Neural cell (in vitro differentiated cells): ENCODE data around the gene SMAD7. TPM values are rescaled to one million over a fixed set of nuclear protein-coding genes. Genes with fewer than 3 reads are reported as not detected.

Experiments
- H2AFZ ChIP-seq: fragments of 200-600, 300-800 bp; sonication (generic), shearing (Covaris generic); 2 replicates; pipeline ENCODE4 v1.6.0; 2014; ENCODE audit warnings: low read depth, mild to moderate bottlenecking, antibody characterized with exemption, low read length, moderate library complexity
- H3F3A ChIP-seq: fragments of 200-600 bp; shearing (Covaris generic); 2 replicates; pipeline ENCODE4 v1.6.1; 2016; ENCODE audit warnings: mild to moderate bottlenecking, moderate library complexity, mixed read lengths, antibody characterized with exemption, low read length; ENCODE audit not compliant: insufficient read depth, poor library complexity, severe bottlenecking
- H3K27ac ChIP-seq: fragments of 200-600, 300-800 bp; sonication (generic), shearing (Covaris generic); 2 replicates; pipeline ENCODE4 v1.5.1; 2014; ENCODE audit warnings: mild to moderate bottlenecking, low read length, moderate library complexity
- H3K27me3 ChIP-seq: fragments of 300-800, 200-600 bp; sonication (generic), shearing (Covaris generic); 2 replicates; pipeline ENCODE4 v1.6.0; 2014; ENCODE audit warnings: mild to moderate bottlenecking, low read depth, low read length, moderate library complexity; ENCODE audit not compliant: insufficient read depth
- H3K36me3 ChIP-seq: fragments of 300-800, 200-600 bp; sonication (generic), shearing (Covaris generic); 2 replicates; pipeline ENCODE4 v1.5.1; 2014; ENCODE audit warnings: mild to moderate bottlenecking, antibody characterized with exemption, low read length, moderate library complexity; ENCODE audit not compliant: insufficient read depth
- H3K4me2 ChIP-seq: fragments of 300-800, 200-600 bp; sonication (generic), shearing (Covaris generic); 2 replicates; pipeline ENCODE4 v1.6.0; 2014; ENCODE audit warnings: mild to moderate bottlenecking, low read length
- H3K4me3 ChIP-seq: fragments of 300-800, 200-600 bp; sonication (generic), shearing (Covaris generic); 2 replicates; pipeline ENCODE4 v1.5.1; 2014; ENCODE audit warnings: mild to moderate bottlenecking, low read length, moderate library complexity
- H3K79me2 ChIP-seq: fragments of 200-600 bp; shearing (Covaris generic); replicated peaks from 2 replicates; pipeline ENCODE4 v1.6.0; 2014; ENCODE audit warnings: mild to moderate bottlenecking, low read length, moderate library complexity; ENCODE audit not compliant: insufficient read depth
- H3K9ac ChIP-seq: fragments of 300-800, 200-600 bp; sonication (generic), shearing (Covaris generic); 2 replicates; pipeline ENCODE4 v1.6.1; 2016; ENCODE audit warnings: mild to moderate bottlenecking, low read length, mixed read lengths
- H3K9me2 ChIP-seq: fragments of 200-600 bp; shearing (Covaris generic); 2 replicates; pipeline ENCODE4 v1.6.1; 2016; ENCODE audit warnings: mild to moderate bottlenecking, low read length, mixed read lengths; ENCODE audit not compliant: insufficient read depth
- H3K9me3 ChIP-seq: fragments of 200-600, 300-800 bp; sonication (generic), shearing (Covaris generic); 2 replicates; pipeline ENCODE4 v1.6.1; 2016; ENCODE audit warnings: mild to moderate bottlenecking, mixed run types, low read length, moderate library complexity, mixed read lengths
- H4K20me1 ChIP-seq: fragments of 200-600 bp; shearing (Covaris generic); 2 replicates; pipeline ENCODE4 v1.6.1; 2016; ENCODE audit warnings: mild to moderate bottlenecking, mixed run types; ENCODE audit not compliant: insufficient read depth
- CTCF ChIP-seq: fragments of 450-650 bp; IDR thresholded peaks from 2 replicates; pipeline ENCODE4 v1.5.1; 2014; ENCODE audit warnings: antibody characterized with exemption, mild to moderate bottlenecking, moderate library complexity; ENCODE audit not compliant: poor library complexity, severe bottlenecking
- EP300 ChIP-seq: fragments of 450-650 bp; conservative IDR thresholded peaks from 2 replicates; pipeline ENCODE4 v1.6.1; 2014; ENCODE audit warnings: antibody characterized with exemption, mild to moderate bottlenecking, moderate library complexity; ENCODE audit not compliant: poor library complexity, severe bottlenecking
- EZH2 ChIP-seq: fragments of 200-600, 300-800 bp; shearing (Covaris generic), sonication (generic); IDR thresholded peaks from 2 replicates; pipeline ENCODE4 v1.6.1; 2014; ENCODE audit warnings: antibody characterized with exemption, low read length, borderline replicate concordance, mild to moderate bottlenecking; ENCODE audit not compliant: insufficient read depth, poor library complexity, severe bottlenecking
- MXI1 ChIP-seq: fragments of 450-650 bp; conservative IDR thresholded peaks from 2 replicates; pipeline ENCODE4 v1.6.1; 2014; ENCODE audit warnings: antibody characterized with exemption, mild to moderate bottlenecking; ENCODE audit not compliant: poor library complexity, severe bottlenecking
- POLR2AphosphoS5 ChIP-seq: IDR thresholded peaks from 2 replicates; pipeline ENCODE4 v1.6.1; 2012
- RAD21 ChIP-seq: fragments of 450-650 bp; conservative IDR thresholded peaks from 2 replicates; pipeline ENCODE4 v1.6.1; 2014; ENCODE audit warnings: antibody characterized with exemption, mild to moderate bottlenecking, moderate library complexity
- REST ChIP-seq: IDR thresholded peaks from 2 replicates; pipeline ENCODE4 v1.6.1; 2012; ENCODE audit warnings: borderline replicate concordance
- SMC3 ChIP-seq: fragments of 450-650 bp; conservative IDR thresholded peaks from 2 replicates; pipeline ENCODE4 v1.6.1; 2014; ENCODE audit warnings: antibody characterized with exemption, mild to moderate bottlenecking, moderate library complexity; ENCODE audit not compliant: poor library complexity
- TAF1 ChIP-seq: IDR thresholded peaks from 2 replicates; pipeline ENCODE4 v1.6.1; 2012; ENCODE audit warnings: low read depth
- polyA plus RNA-seq: library from polyadenylated mRNA; depleted of rRNA; stranded (reverse); fragments of >200 nt; gene quantifications from 2 replicates; pipeline ENCODE4 v1.2.3, GENCODE V29; 2014

The SMAD7 gene
- polyA plus RNA-seq, 1 donor from 2014 or later, result 3.8 TPM

GRCh38 chr18:48930926-48931325 is 19.8 kb downstream of the SMAD7 start:
- no peaks in the 10 kb centered on the region for H3K9me3 ChIP-seq
- no peaks in the 10 kb centered on the region for H3F3A ChIP-seq
- no peak overlapping the region for H3K9ac ChIP-seq
- H3K27ac ChIP-seq, result no peak overlapping the region
- no peak overlapping the region for H3K4me3 ChIP-seq
- no peaks in the 10 kb centered on the region for H4K20me1 ChIP-seq
- no peaks in the 10 kb centered on the region for H3K9me2 ChIP-seq
- TF ChIP-seq MXI1 (no peak), TAF1 (no peak), EZH2 (no peak), CTCF (no peak), POLR2AphosphoS5 (no peak), SMC3 (no peak), REST (no peak), EP300 (no peak), RAD21 (no peak)
- no peak overlapping the region for H2AFZ ChIP-seq
- H3K4me2 ChIP-seq, result no peak overlapping the region
- peaks cover 4% of the 10 kb centered on the region for H3K79me2 ChIP-seq
- no peaks in the 10 kb centered on the region for H3K36me3 ChIP-seq
- H3K27me3 ChIP-seq, result no peaks in the 10 kb centered on the region

- Histone ChIP-seq H3K79me2 (peaks cover 4% of the 10 kb centered on the region), H3K9ac (no peak overlapping the region), H4K20me1 (no peaks in the 10 kb centered on the region), H3F3A (no peaks in the 10 kb centered on the region), H3K27ac (no peak overlapping the region), H3K27me3 (no peaks in the 10 kb centered on the region), H3K9me3 (no peaks in the 10 kb centered on the region), H3K4me3 (no peak overlapping the region), H3K9me2 (no peaks in the 10 kb centered on the region), H2AFZ (no peak overlapping the region), H3K36me3 (no peaks in the 10 kb centered on the region), H3K4me2 (no peak overlapping the region)
- TF ChIP-seq SMC3 (no peak), EP300 (no peak), MXI1 (no peak), TAF1 (no peak), CTCF (no peak), EZH2 (no peak), REST (no peak), POLR2AphosphoS5 (no peak)
These were observed 20.6 kb downstream of the SMAD7 start for GRCh38 chr18:48929941-48930713.
